Right atrium auricular region (tissue), 2 donors: ENCODE measurements around the gene GARIN5A. TPM values are rescaled to one million over a fixed set of nuclear protein-coding genes. Genes with fewer than 3 reads are reported as not detected.
"Not testable (repeated sequence)": the region's sequence is repeated elsewhere in the genome, so short reads cannot be mapped to it uniquely, and the experiment has no call there.

ENCODE experiments used
- DNase-seq: peaks from one replicate; pipeline ENCODE4 v3.0.0-alpha.2; 2019; ENCODE audit warnings: low spot score
- H3K27ac ChIP-seq, 2 donors: fragments of 200-600 bp; sonication (generic); 1 replicate in 1 of 2; 2 replicates in 1 of 2; pipeline ENCODE4 v1.5.1; 2016 to 2019
- H3K27me3 ChIP-seq, 2 donors: fragments of 200-600 bp; sonication (generic); one replicate each; pipeline versions ENCODE4 v1.5.1 to v1.6.0; 2017 to 2019
- H3K36me3 ChIP-seq: fragments of 200-600 bp; sonication (generic); one replicate; pipeline ENCODE4 v1.5.1; 2016
- H3K4me1 ChIP-seq, 2 donors: fragments of 200-600 bp; sonication (generic); one replicate each; pipeline versions ENCODE4 v1.5.1 to v1.6.0; 2017 to 2019
- H3K4me3 ChIP-seq, 2 donors: fragments of 200-600 bp; sonication (generic); 1 replicate in 1 of 2; 2 replicates in 1 of 2; pipeline ENCODE4 v1.5.1; 2017 to 2019; ENCODE audit warnings: mild to moderate bottlenecking in 1 of 2, moderate library complexity in 1 of 2
- H3K9me3 ChIP-seq, 2 donors: fragments of 200-600 bp; sonication (generic); one replicate each; pipeline ENCODE4 v1.5.1; 2019
- total RNA-seq, 2 donors: library from RNA; depleted of rRNA; stranded (reverse); fragments of >200 nt; gene quantifications; one replicate each; pipeline ENCODE4 v1.1.0, GENCODE V29; 2016
- TF ChIP-seq, protein P1 (sequence below), 2 donors: fragments of 200-600 bp; sonication (generic); IDR thresholded peaks; one replicate each; pipeline ENCODE4 v1.5.1; 2019; ENCODE audit warnings: antibody characterized with exemption in 2 of 2

GARIN5A gene
- total RNA-seq, 2 donors from 2014 or later, result 1.4 to 2.3 TPM

DNA sequence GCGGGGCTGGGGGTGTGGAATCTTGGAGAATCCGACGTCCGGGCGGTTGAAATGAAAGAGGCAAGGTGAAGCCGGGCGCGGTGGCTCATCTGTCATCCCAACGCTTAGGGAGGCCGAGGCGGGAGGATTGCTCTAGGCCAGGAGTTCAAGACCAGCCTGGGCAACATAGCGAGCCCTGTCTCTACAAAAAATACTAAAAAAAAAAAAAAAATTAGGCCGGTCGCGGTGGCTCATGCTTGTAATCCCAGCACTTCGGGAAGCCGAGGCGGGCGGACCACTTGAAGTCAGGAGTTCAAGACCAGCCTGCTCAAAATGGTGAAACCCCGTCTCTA is 225 bp upstream of the GARIN5A start:
- Histone ChIP-seq H3K4me1 (peaks cover 3 to 25% of the 10 kb centered on the region in 2 donors), H3K27ac (peak overlapping the region; percentile 76 to 80), H3K4me3 (peak overlapping the region; percentile 92), H3K27me3 (no peaks in the 10 kb centered on the region), H3K36me3 (peaks cover 41% of the 10 kb centered on the region), H3K9me3 (no peaks in the 10 kb centered on the region)
- DNase-seq, result no peak
- TF ChIP-seq, protein P1, sequence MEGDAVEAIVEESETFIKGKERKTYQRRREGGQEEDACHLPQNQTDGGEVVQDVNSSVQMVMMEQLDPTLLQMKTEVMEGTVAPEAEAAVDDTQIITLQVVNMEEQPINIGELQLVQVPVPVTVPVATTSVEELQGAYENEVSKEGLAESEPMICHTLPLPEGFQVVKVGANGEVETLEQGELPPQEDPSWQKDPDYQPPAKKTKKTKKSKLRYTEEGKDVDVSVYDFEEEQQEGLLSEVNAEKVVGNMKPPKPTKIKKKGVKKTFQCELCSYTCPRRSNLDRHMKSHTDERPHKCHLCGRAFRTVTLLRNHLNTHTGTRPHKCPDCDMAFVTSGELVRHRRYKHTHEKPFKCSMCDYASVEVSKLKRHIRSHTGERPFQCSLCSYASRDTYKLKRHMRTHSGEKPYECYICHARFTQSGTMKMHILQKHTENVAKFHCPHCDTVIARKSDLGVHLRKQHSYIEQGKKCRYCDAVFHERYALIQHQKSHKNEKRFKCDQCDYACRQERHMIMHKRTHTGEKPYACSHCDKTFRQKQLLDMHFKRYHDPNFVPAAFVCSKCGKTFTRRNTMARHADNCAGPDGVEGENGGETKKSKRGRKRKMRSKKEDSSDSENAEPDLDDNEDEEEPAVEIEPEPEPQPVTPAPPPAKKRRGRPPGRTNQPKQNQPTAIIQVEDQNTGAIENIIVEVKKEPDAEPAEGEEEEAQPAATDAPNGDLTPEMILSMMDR (IDR thresholded peaks at IDR 0.05), result no peak

DNA sequence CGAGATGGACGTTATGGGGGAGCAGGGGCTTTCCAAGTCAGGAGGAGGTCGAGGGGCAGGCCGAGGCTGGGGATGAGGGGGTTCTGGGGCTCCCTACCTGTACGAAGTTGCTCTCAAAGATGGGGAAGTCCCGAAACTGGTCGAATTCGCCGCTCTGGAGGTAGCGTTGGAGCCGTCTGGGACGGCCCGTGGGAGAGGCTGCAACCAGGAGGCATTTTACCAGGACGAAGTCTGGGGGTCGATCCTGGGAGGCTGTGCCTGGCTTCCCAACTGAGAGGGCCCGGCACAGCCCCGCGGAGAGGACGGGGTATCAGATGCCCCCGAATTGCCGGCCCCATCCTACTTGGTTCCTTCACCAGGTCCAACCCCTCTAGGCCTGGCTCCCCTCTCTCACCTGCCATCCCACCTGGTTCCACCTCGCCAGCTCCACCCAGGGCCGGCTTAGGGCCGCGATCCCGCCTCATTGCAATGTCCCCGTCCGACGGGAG is 868 bp downstream of the GARIN5A start:
- peak overlapping the region; percentile 92 for H3K4me3 ChIP-seq
- peak overlapping the region; percentile 76 to 80 for H3K27ac ChIP-seq
- no peaks in the 10 kb centered on the region for H3K9me3 ChIP-seq

DNA sequence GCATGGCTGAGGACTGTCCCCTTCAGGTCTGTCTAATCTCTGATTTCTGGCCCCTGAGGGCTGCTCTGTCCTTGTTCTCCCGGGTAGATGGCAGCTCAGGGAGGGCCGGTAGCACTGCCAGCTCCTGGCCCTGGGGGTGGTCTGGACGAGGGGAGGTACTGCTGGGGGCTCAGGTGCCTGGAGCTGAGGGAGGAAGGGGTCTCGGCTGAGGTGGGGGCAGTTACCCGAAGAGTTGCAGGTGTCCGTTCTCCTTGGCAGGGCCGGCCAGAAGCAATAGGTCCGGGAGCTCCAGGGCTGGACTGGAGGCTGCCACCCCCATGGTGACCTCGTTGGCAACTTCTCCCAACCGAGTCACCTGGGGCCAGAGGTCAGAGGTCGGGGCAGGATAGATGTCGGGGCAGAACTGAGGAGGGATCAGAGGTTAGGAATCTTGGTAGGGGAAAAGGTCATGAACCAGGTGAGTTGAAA is 1.5 kb downstream of the GARIN5A start:
- H3K27me3 ChIP-seq, result no peaks in the 10 kb centered on the region
- H3K36me3 ChIP-seq, result peaks cover 24% of the 10 kb centered on the region
- peaks cover 3 to 25% of the 10 kb centered on the region in 2 donors for H3K4me1 ChIP-seq
- H3K9me3 ChIP-seq, result no peaks in the 10 kb centered on the region
- no peak overlapping the region for H3K27ac ChIP-seq
- TF ChIP-seq, protein P1 (IDR thresholded peaks at IDR 0.05), result no peak
- no peak overlapping the region for H3K4me3 ChIP-seq
- DNase-seq, result no peak

More for the DNA sequence above, 868 bp downstream of the GARIN5A start:
- H3K36me3 ChIP-seq, result peaks cover 30% of the 10 kb centered on the region
- no peak for DNase-seq
- TF ChIP-seq, protein P1 (IDR thresholded peaks at IDR 0.05), result no peak
- peaks cover 3 to 25% of the 10 kb centered on the region in 2 donors for H3K4me1 ChIP-seq
- H3K27me3 ChIP-seq, result no peaks in the 10 kb centered on the region

- H3K9me3 ChIP-seq, H3K27ac ChIP-seq, DNase-seq, H3K27me3 ChIP-seq, H3K4me3 ChIP-seq, H3K36me3 ChIP-seq: not testable (repeated sequence)
- H3K4me1 ChIP-seq, result peaks cover 3 to 17% of the 10 kb centered on the region in 2 donors
These were observed 3.3 kb downstream of the GARIN5A start for GRCh38 chr19:50473336-50473735.

GRCh38 chr19:50468818-50469217 is 7.8 kb downstream of the GARIN5A start:
- no peak for DNase-seq
- TF ChIP-seq, protein P1 (IDR thresholded peaks at IDR 0.05), result no peak
- Histone ChIP-seq H3K27me3 (no peaks in the 10 kb centered on the region), H3K36me3 (no peaks in the 10 kb centered on the region), H3K4me3 (no peak overlapping the region), H3K27ac (no peak overlapping the region), H3K9me3 (no peaks in the 10 kb centered on the region), H3K4me1 (no peaks in the 10 kb centered on the region)

DNA sequence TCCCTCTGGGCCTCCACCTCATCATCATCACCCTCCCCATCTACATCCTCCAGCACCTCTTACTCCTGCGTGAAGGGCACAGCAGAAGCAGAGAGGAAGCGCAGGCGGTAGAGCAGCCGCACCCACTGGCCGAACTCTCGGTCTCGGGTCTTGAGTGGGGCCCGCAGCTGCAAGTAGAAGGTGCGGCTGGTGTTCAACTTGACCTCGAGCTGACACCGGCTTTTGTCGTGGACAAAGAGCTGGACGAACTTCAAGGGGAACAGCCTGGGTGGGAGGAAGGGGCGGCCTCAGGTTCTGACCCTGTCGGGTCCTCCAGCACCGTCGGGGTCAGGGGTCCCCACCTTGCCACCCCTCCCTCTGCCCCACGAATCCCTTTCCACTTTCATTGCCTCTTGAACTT is 9.1 kb downstream of the GARIN5A start:
- no peak overlapping the region for H3K27ac ChIP-seq
- H3K4me1 ChIP-seq, result no peaks in the 10 kb centered on the region
- no peaks in the 10 kb centered on the region for H3K27me3 ChIP-seq
- no peaks in the 10 kb centered on the region for H3K36me3 ChIP-seq
- DNase-seq, result no peak
- no peak overlapping the region for H3K4me3 ChIP-seq
- no peaks in the 10 kb centered on the region for H3K9me3 ChIP-seq
- TF ChIP-seq, protein P1 (IDR thresholded peaks at IDR 0.05), result no peak
